ENCODE measurements around the gene CSNK2A1.
A peak's percentile ranks its signal among the peaks of the same experiment; 100 is the strongest.

- peak in 4 of 7 experiments; percentile 15 to 35 (median 20) for TF ChIP-seq CTCF (IDR thresholded peaks at IDR 0.05)
- TF ChIP-seq POLR2A (IDR thresholded peaks at IDR 0.05): peak; percentile 51 to 68 (median 62)
Observed at GRCh38 chr20:462199-462991, 81.2 kb downstream of the CSNK2A1 start, which contains the start of gene TBC1D20.

Measured in body of pancreas (tissue), 4 donors.